ENCODE results near the gene PRR18.
A peak's percentile ranks its signal among the peaks of the same experiment; 100 is the strongest.

PRR18 gene

GRCh38 chr6:166269301-166270039, 38.7 kb downstream of the PRR18 start:
- DNase-seq (ENCODE audit: insufficient read length) (no peak), FAIRE-seq (no peak)
- no peak for TF ChIP-seq POLR2A (IDR thresholded peaks at IDR 0.05; ENCODE audit: low read depth, low read length)
- no peak for TF ChIP-seq TAF1 (IDR thresholded peaks at IDR 0.05; ENCODE audit: borderline replicate concordance, low read depth, low read length)
- no peak for TF ChIP-seq POLR2AphosphoS5 (IDR thresholded peaks at IDR 0.05; ENCODE audit: low read depth, low read length)

DNA sequence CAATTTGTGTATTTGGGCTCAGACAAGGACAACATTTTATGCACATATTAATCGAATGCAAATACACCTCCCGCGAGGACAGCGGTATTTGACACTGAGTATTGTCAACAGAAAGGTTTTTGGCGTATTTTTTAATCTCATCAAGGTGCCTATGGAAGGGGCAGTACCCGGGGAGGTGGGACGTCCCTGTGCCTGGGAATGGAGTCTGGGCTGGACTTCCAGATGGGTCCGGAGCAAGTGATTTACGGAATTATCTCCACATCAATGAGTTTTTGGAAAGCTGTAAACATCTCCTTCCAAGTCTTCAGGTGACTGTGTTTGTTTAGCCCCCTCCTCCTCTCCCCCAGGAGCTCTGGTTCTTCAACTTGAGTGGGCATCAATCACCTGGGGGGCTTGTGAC, 39.8 kb downstream of the PRR18 start:
- no peak for DNase-seq (ENCODE audit: insufficient read length)
- no peak for TF ChIP-seq TAF1 (IDR thresholded peaks at IDR 0.05; ENCODE audit: borderline replicate concordance, low read depth, low read length)
- TF ChIP-seq POLR2A (IDR thresholded peaks at IDR 0.05; ENCODE audit: low read depth, low read length), result no peak
- TF ChIP-seq POLR2AphosphoS5 (IDR thresholded peaks at IDR 0.05; ENCODE audit: low read depth, low read length), result no peak
- FAIRE-seq, result no peak

DNA sequence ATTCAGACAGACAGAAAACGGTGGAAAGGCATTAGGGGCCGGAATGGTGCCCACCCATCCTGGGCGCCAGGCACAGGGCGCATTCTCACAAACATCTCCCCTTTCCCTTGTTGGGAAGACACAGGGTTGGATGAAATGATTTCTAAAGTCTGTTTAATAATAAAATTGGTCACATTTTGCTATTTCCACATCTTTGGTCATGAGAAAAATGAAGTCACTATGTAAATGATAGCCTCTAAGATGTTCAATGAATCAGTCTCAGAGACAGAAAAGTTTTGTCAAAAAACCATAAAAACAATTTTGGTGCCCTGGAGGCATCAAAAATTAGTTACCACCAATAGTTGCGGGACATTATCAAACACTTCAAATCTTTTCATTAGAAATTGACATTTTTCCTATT, 40.7 kb downstream of the PRR18 start:
- no peak for DNase-seq (ENCODE audit: insufficient read length)
- no peak for FAIRE-seq
- TF ChIP-seq POLR2A (IDR thresholded peaks at IDR 0.05; ENCODE audit: low read depth, low read length) (no peak), POLR2AphosphoS5 (IDR thresholded peaks at IDR 0.05; ENCODE audit: low read depth, low read length) (no peak), TAF1 (IDR thresholded peaks at IDR 0.05; ENCODE audit: borderline replicate concordance, low read depth, low read length) (no peak)

DNA sequence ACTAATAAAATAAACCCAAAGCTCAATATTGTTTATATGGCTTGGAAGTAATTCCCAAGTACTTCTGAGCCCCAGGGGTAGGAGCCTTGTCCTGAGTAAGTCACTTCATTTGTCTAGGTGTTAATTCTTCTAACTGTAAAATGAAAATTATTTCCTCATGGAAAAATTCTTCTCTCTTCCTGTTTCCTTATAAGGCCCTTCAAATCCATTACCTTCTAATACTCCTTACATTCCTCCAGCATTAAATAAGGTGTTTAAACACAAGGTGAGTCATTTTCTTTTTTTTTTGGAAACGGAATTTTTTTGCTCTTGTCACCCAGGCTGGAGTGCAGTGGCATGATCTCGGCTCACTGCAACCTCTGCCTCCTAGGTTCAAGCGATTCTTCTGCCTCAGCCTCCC, 41.9 kb downstream of the PRR18 start:
- DNase-seq (ENCODE audit: insufficient read length) (no peak), FAIRE-seq (no peak)
- TF ChIP-seq POLR2AphosphoS5 (IDR thresholded peaks at IDR 0.05; ENCODE audit: low read depth, low read length) (no peak), POLR2A (IDR thresholded peaks at IDR 0.05; ENCODE audit: low read depth, low read length) (no peak), TAF1 (IDR thresholded peaks at IDR 0.05; ENCODE audit: borderline replicate concordance, low read depth, low read length) (no peak)

GRCh38 chr6:166262743-166263515, 45.3 kb downstream of the PRR18 start:
- no peak for FAIRE-seq
- no peak for TF ChIP-seq POLR2A (IDR thresholded peaks at IDR 0.05; ENCODE audit: low read depth, low read length)
- TF ChIP-seq TAF1 (IDR thresholded peaks at IDR 0.05; ENCODE audit: borderline replicate concordance, low read depth, low read length), result no peak
- no peak for TF ChIP-seq POLR2AphosphoS5 (IDR thresholded peaks at IDR 0.05; ENCODE audit: low read depth, low read length)
- DNase-seq (ENCODE audit: insufficient read length), result no peak

- no peak for TF ChIP-seq POLR2A (IDR thresholded peaks at IDR 0.05; ENCODE audit: low read depth, low read length)
- TF ChIP-seq TAF1 (IDR thresholded peaks at IDR 0.05; ENCODE audit: borderline replicate concordance, low read depth, low read length), result no peak
- TF ChIP-seq POLR2AphosphoS5 (IDR thresholded peaks at IDR 0.05; ENCODE audit: low read depth, low read length), result no peak
- FAIRE-seq, result peak; percentile 36
- no peak for DNase-seq (ENCODE audit: insufficient read length)
These were observed 48.8 kb downstream of the PRR18 start for GRCh38 chr6:166259296-166259977.

DNA sequence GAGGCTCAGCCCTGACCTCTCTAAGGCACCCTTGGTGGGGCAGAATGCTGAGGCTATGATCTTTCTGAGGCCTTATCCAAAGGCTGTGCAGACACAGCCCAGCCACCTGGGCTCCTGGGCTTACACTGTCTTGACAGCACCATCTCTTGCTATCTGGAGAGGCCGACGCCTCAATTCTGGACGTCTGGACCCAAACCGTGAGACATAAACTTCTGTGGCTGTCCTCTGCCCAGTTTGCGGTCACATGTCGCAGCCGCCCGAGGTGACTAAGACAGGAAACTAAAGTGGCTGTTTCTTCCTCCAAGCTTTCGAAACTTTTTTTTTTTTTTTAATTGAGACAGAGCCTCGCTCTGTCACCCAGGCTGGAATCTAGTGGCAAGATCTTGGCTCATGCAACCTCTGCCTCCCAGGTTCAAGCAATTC, 49.3 kb downstream of the PRR18 start:
- FAIRE-seq (no peak), DNase-seq (ENCODE audit: insufficient read length) (no peak)
- no peak for TF ChIP-seq TAF1 (IDR thresholded peaks at IDR 0.05; ENCODE audit: borderline replicate concordance, low read depth, low read length)
- TF ChIP-seq POLR2A (IDR thresholded peaks at IDR 0.05; ENCODE audit: low read depth, low read length), result no peak
- TF ChIP-seq POLR2AphosphoS5 (IDR thresholded peaks at IDR 0.05; ENCODE audit: low read depth, low read length), result no peak

DNA sequence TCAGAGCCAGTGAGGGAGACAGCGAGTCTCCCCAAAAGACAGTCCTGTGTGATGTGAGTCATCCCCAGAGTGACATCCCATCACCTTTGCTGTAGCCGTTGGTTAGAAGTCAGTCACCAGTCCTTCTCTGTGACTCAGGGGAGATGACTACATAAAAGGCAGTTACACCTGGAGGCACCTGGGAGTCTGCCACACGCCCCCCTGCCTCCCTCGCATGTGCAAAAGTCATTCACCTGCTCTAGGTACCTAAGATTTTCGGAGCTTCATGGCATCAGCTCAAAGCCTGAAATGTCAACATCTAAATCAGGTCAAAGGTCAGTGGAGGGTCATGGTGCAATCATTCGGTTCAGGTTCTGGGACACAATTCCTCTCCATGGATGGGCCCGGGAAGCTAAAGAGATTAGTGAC, 50.3 kb downstream of the PRR18 start:
- no peak for TF ChIP-seq POLR2A (IDR thresholded peaks at IDR 0.05; ENCODE audit: low read depth, low read length)
- no peak for TF ChIP-seq TAF1 (IDR thresholded peaks at IDR 0.05; ENCODE audit: borderline replicate concordance, low read depth, low read length)
- TF ChIP-seq POLR2AphosphoS5 (IDR thresholded peaks at IDR 0.05; ENCODE audit: low read depth, low read length), result no peak
- no peak for FAIRE-seq

More for the DNA sequence above, 50.3 kb downstream of the PRR18 start:
- DNase-seq (ENCODE audit: insufficient read length), result no peak

All from GM12892 (cell line).